GM18951 (cell line): ENCODE results near the gene MTR.
"Not testable (repeated sequence)": the region's sequence is repeated elsewhere in the genome, so short reads cannot be mapped to it uniquely, and the experiment has no call there.

Experiments
- POLR2A ChIP-seq: IDR thresholded peaks from 4 replicates; pipeline ENCODE4 v1.6.1; 2011; ENCODE audit warnings: mild to moderate bottlenecking; ENCODE audit not compliant: insufficient read length, insufficient read depth; ENCODE audit errors: extremely low read depth
- in situ Hi-C: fragments of 300-500 bp; cut with MboI; formaldehyde crosslinking; loops from one replicate; pipeline ENCODE4 v1.12.0; 2022; ENCODE audit warnings: low sequenced_read_pairs, mixed read lengths, inconsistent platforms; ENCODE audit not compliant: unreplicated experiment

The MTR gene

GRCh38 chr1:236850077-236850979 lies 55.2 kb downstream of the MTR start:
- in situ Hi-C loops = no loop called here
- no peak for TF ChIP-seq POLR2A

DNA sequence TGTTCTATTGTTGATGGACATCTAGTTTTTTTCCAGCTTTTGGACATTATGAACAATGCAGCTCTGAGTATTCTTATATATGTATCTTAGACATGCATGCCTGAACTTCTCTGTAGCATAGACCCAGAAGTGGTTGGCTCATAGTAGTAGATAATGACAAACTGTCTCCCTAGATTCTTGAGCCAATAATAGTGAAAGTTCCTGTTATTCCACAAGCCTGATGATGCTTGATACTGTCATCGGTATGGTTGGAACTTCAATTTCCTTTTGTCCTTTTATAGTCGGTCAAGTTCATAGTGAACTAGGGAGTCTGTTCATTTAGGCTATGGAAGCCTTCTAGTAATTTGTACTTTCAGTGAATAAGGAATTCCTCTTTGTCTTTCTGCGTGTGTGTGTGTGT lies 56.8 kb downstream of the MTR start:
- in situ Hi-C loops = no loop called here

GRCh38 chr1:236853921-236854604 lies 59.0 kb downstream of the MTR start:
- TF ChIP-seq POLR2A = no peak
- in situ Hi-C loops = no loop called here

More for the DNA sequence above, 56.8 kb downstream of the MTR start:
- no peak for TF ChIP-seq POLR2A

GRCh38 chr1:236854605-236854983 lies 59.5 kb downstream of the MTR start:
- in situ Hi-C loops = no loop called here
- no peak for TF ChIP-seq POLR2A

DNA sequence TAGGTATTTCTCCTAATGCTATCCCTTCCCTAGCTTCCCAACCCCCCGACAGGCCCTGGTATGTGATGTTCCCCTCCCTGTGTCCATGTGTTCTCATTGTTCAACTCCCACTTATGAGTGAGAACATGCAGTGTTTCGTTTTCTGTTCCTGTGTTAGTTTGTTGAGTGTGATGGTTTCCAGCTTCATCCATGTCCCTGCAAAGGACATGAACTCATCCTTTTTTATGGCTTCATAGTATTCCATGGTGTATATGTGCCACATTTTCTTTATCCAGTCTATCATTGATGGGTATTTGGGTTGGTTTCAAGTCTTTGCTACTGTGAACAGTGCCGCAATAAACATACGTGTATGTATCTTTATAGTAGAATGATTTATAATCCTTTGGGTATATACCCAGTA lies 61.6 kb downstream of the MTR start:
- in situ Hi-C loops = not testable (repeated sequence)

GRCh38 chr1:236858165-236858564 lies 63.1 kb downstream of the MTR start:
- no peak for TF ChIP-seq POLR2A
- in situ Hi-C loops = no loop called here

DNA sequence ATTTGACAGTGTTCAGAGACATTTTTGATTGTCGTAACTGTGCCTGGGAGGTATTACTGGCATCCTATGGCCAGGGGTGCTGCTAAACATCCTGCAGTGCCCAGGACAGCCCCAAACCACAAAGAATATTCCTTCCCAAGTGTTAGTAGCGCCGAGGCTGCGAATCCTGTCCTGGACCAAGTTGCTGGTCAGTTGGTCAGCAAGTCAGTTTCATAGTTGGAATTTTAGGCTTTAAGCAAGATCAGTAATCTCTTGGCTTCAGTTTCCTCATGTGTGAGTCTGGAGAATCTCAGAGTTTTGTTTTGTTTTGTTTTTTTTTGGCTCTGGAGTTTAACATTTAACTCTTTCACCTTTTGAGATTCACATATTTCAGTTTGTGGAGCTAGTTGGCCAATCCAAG lies 65.0 kb downstream of the MTR start:
- no peak for TF ChIP-seq POLR2A
- in situ Hi-C loops = no loop called here

GRCh38 chr1:236860674-236861073 lies 65.6 kb downstream of the MTR start:
- no peak for TF ChIP-seq POLR2A
- in situ Hi-C loops = no loop called here

- in situ Hi-C loops = no loop called here
- TF ChIP-seq POLR2A = no peak
These were observed 66.6 kb downstream of the MTR start for GRCh38 chr1:236861560-236862218.

DNA sequence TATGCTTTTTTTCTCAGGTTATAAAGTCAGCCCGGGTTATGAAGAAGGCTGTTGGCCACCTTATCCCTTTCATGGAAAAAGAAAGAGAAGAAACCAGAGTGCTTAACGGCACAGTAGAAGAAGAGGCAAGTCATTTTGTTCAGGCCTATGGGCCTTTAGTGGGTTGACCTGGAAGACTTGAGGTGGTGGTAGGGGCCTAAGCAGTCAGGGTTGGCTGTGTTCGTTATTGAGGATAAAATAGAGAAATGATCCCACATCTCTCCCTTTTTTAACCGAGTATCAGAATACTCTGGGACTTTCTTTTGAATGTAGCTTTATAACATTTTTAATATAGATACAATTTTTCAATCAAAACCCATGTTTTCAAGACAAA lies 67.1 kb downstream of the MTR start:
- in situ Hi-C loops = no loop called here
- no peak for TF ChIP-seq POLR2A

GRCh38 chr1:236862615-236863211 lies 67.6 kb downstream of the MTR start:
- in situ Hi-C loops = no loop called here
- no peak for TF ChIP-seq POLR2A

- in situ Hi-C loops = no loop called here
- TF ChIP-seq POLR2A = no peak
These were observed 69.1 kb downstream of the MTR start for GRCh38 chr1:236864211-236864610.
